ENCODE data around the gene LINGO1. TPM values are rescaled to one million over a fixed set of nuclear protein-coding genes. Genes with fewer than 3 reads are reported as not detected.

LINGO1 gene
- total RNA-seq, 4 donors from 2014 or later: 0.13 to 1.1 (median 1.0) TPM; not detected in 1

- no peaks in the 10 kb centered on the region for H3K27me3 ChIP-seq
- no peak overlapping the region for H3K4me3 ChIP-seq (replicated peaks in 1 of 3)
- no peaks in the 10 kb centered on the region for H3K36me3 ChIP-seq
- no peak for TF ChIP-seq POLR2A (IDR thresholded peaks at IDR 0.05)
- no peak for TF ChIP-seq CTCF (IDR thresholded peaks at IDR 0.05)
- intact Hi-C loops (cut with DNase I): loop anchor here (5.0 kb wide), 2 partner anchors 193 to 512 kb away; no protein-coding TSS in a partner anchor
- no peak overlapping the region for H3K27ac ChIP-seq
- peaks cover 0 to 21% of the 10 kb centered on the region in 2 donors for H3K4me1 ChIP-seq
- no peaks in the 10 kb centered on the region for H3K9me3 ChIP-seq
- WGBS, 2 donors: 78% methylated on average over 8 of the region's 8 CpGs
- no peak for DNase-seq
Observed at GRCh38 chr15:77629070-77630030, 3.4 kb downstream of the LINGO1 start.

- no peak for TF ChIP-seq CTCF (IDR thresholded peaks at IDR 0.05)
- TF ChIP-seq POLR2A (IDR thresholded peaks at IDR 0.05): no peak
- Histone ChIP-seq H3K27me3 (no peaks in the 10 kb centered on the region), H3K4me1 (peaks cover 0 to 16% of the 10 kb centered on the region in 2 donors), H3K36me3 (no peaks in the 10 kb centered on the region), H3K4me3 (replicated peaks in 1 of 3) (no peak overlapping the region), H3K9me3 (no peaks in the 10 kb centered on the region), H3K27ac (no peak overlapping the region)
- intact Hi-C loops (cut with DNase I): no loop called here
- 83 to 92% methylated on average over 2 of the region's 2 CpGs for WGBS, 2 donors
- no peak for DNase-seq
Observed at GRCh38 chr15:77628010-77628409, 4.7 kb downstream of the LINGO1 start.

GRCh38 chr15:77627581-77627980 lies 5.1 kb downstream of the LINGO1 start:
- Histone ChIP-seq H3K27ac (no peak overlapping the region), H3K4me3 (replicated peaks in 1 of 3) (no peak overlapping the region), H3K9me3 (no peaks in the 10 kb centered on the region), H3K27me3 (no peaks in the 10 kb centered on the region), H3K4me1 (peaks cover 0 to 17% of the 10 kb centered on the region in 2 donors), H3K36me3 (no peaks in the 10 kb centered on the region)
- WGBS, 2 donors: 86 to 100% methylated on average over 2 of the region's 2 CpGs
- intact Hi-C loops (cut with DNase I): no loop called here
- TF ChIP-seq CTCF (IDR thresholded peaks at IDR 0.05) (no peak), POLR2A (IDR thresholded peaks at IDR 0.05) (no peak)
- no peak for DNase-seq

GRCh38 chr15:77627067-77627466 lies 5.6 kb downstream of the LINGO1 start:
- Histone ChIP-seq H3K9me3 (no peaks in the 10 kb centered on the region), H3K27ac (no peak overlapping the region), H3K4me3 (replicated peaks in 1 of 3) (no peak overlapping the region), H3K36me3 (no peaks in the 10 kb centered on the region), H3K27me3 (no peaks in the 10 kb centered on the region), H3K4me1 (peaks cover 0 to 20% of the 10 kb centered on the region in 2 donors)
- intact Hi-C loops (cut with DNase I): no loop called here
- no peak for DNase-seq
- no peak for TF ChIP-seq POLR2A (IDR thresholded peaks at IDR 0.05)
- no peak for TF ChIP-seq CTCF (IDR thresholded peaks at IDR 0.05)
- WGBS, 2 donors: 83 to 84% methylated on average over 5 to 12 of the region's 12 CpGs

GRCh38 chr15:77626002-77626401 lies 6.7 kb downstream of the LINGO1 start:
- no peak overlapping the region for H3K4me3 ChIP-seq (replicated peaks in 1 of 3)
- intact Hi-C loops (cut with DNase I): no loop called here
- no peaks in the 10 kb centered on the region for H3K27me3 ChIP-seq
- 91% methylated on average over 2 to 3 of the region's 3 CpGs for WGBS, 2 donors
- H3K27ac ChIP-seq: no peak overlapping the region
- TF ChIP-seq POLR2A (IDR thresholded peaks at IDR 0.05): no peak
- no peak for TF ChIP-seq CTCF (IDR thresholded peaks at IDR 0.05)
- DNase-seq: no peak
- H3K4me1 ChIP-seq: peaks cover 0 to 14% of the 10 kb centered on the region in 2 donors
- no peaks in the 10 kb centered on the region for H3K36me3 ChIP-seq
- no peaks in the 10 kb centered on the region for H3K9me3 ChIP-seq

All from thyroid gland (tissue), 4 donors.